Activated T-cell treated with anti-CD3 and anti-CD28 coated beads for 48 hours (primary cell): ENCODE results near the gene BPGM.

ENCODE experiments used
- DNase-seq: peaks from one replicate; pipeline ENCODE4 v3.0.0-alpha.2; 2020; ENCODE audit warnings: low read depth

BPGM gene

GRCh38 chr7:134720091-134720935, 73.7 kb downstream of the BPGM start:
- no peak for DNase-seq

GRCh38 chr7:134721171-134721570, 74.5 kb downstream of the BPGM start:
- no peak for DNase-seq

- no peak for DNase-seq
Observed at GRCh38 chr7:134722786-134723322, 76.2 kb downstream of the BPGM start.

- DNase-seq, result no peak
Observed at GRCh38 chr7:134723892-134724291, 77.2 kb downstream of the BPGM start.

- DNase-seq, result no peak
Observed at GRCh38 chr7:134724606-134725005, 78.0 kb downstream of the BPGM start.

GRCh38 chr7:134726581-134726980, 79.9 kb downstream of the BPGM start:
- no peak for DNase-seq

GRCh38 chr7:134727711-134728110, 81.1 kb downstream of the BPGM start:
- DNase-seq, result no peak
